GM18520 (cell line): ENCODE measurements around the gene CFAP99.
A peak's percentile ranks its signal among the peaks of the same experiment; 100 is the strongest.

Experiments used
- ATAC-seq: cut with Tn5 transposase; IDR thresholded peaks from one replicate; pipeline ENCODE4 v1.9.1; 2021; ENCODE audit not compliant: unreplicated experiment

CFAP99 gene

DNA sequence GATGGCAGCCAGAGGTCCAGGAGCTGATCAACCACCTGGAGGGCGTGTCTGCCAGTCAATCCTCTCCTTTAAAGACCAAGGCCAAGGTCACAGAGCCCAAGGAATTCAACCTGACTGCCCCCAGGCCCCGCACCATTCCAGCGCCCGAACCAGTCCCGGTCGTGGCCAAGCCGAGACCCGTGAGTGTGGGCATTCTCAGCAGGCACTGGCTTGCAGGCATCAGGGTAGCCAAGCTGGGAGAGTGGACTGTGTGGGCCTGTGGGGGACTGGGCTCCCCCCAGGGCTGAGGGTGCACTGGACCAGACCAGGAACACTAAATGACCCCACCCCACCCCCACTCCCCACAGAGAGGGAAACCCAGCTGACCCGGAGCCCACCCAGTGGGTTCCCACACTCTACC lies 26.4 kb downstream of the CFAP99 start:
- no peak for ATAC-seq

DNA sequence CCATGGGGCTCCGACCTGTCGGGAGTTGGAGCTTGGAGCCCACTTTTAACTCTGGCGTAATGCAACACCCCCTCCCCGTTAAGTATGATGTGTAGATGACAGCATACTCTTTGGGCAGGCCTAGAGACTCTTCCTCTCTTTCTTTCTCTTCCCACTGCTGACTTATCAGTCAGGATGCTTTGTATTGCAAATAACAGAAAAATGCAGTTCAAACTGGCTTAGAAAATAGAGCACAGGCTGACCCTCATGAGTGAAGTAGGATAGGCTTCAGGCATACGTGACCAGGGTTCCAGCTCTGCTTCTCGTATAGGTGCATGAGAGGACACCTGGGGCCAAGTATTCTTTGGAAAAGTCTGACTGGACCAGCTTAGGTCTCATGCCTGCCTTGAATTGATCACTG lies 26.8 kb downstream of the CFAP99 start:
- ATAC-seq: no peak

DNA sequence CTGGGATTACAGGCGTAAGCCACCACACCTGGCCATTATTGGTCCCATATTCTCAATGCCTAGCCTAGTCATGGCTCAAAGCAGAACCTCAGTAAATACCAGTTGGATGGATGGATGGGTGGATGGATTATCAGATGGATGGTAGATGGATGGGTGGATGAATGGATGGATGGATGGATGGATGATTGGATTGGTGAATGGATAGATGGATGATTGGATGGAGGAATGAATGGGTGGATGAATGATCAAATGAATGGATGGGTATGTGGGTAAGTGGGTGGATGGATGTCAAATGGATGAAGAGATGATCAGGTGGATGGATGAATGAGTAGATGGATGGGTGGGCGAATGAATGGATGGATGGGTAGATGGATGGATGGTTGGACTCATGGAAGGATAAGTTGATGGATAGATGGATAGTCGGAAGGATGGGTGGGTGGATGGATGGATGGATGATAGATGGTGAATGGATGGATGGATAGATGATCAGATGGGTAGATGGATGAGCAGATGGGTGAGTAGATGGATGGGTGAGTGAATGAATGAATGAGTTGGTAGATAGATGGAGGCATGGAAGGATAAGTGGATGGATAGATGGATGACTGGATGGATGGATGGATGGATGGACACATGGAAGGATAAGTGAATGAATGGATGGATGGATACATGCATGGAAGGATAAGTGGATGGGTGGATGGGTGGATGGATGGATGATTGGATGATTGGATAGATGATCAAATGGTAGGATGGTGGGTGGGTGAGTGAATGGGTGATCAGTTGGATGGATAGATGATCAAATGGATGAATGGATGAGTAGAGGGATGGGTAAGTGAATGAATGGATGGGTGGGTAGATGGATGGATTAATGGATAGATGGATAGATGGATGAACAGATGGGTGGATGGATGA lies 28.2 kb downstream of the CFAP99 start:
- ATAC-seq: no peak

DNA sequence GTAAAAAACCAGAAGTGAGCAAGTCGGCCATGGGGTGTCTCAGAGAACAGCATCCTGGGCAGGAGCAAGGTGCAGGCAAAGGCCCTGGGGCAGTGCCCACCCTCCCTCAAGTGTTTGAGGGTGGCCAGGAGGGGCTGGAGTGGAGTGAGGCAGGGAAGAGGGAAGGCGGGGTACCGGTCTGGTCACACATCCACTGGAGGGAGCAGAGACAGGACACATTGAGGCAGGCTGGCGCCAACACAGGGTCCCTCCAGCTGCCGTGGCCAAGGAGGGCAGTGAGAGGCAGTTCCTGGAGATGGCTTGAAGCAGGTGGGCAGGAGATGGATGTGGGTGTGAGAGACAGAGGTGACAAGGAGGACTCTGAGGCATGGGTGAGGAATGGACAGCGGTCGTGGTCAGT lies 29.8 kb downstream of the CFAP99 start:
- no peak for ATAC-seq

DNA sequence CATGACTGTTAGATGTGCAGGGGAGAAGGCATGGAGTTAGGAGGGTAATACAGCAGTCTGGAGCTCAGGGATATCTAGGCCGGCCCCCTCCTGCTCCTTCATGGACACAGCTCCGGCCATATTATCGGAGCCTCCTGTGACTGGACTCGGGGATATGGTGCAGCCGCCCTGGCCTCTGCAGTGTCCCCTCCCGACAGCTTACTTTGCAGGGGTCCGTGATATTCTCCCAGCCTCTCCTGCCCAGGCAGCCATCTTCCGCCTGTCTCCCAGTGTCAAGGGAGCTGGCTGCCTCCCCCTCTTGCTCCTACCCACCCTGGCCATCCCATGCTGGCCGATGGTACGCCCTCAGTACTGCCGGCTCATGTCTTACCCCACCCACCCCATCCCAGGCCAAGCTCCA lies 30.3 kb downstream of the CFAP99 start:
- ATAC-seq: no peak

DNA sequence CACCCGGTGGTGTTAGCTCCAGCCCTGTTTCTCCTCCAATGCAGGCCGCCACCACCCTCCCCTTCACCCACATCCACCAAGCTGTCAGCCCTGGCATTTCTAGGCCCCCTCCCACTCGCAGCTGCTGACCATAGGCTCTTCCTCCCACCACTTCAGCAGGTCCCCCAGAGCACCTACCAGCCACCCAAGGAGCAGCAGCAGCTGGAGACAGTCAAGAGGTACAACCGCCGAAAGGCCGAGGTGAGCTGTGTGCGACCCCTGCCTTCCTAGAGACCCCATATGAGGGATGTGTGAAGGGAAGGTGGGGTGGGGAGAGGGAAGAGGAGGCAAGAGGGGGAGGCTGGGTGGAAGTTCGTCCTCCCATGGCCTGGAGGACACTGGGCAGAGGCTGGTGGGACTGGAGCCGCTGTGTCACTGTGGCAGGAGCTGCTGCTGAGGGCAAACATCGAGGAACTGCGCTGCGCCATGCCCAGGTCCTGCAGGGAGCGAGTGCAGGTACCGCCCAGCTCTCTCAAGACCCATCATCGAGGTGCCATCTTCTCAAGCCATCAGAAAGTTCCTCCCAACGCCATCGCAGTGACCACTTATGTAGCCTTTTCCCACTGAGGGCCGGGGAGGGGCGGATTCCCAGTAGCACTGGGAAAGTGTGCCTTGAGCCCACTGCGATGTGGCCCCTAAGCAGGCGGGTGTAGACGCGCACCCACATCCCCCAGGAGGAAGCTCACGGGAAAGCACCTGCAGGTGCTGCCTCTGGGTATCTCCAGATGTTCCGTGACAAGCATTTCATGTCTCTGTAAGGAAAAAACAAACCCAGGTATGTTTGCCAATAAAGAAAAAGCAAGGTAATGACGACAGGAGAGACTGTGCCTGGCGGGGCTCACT lies 31.0 kb downstream of the CFAP99 start:
- ATAC-seq: no peak

DNA sequence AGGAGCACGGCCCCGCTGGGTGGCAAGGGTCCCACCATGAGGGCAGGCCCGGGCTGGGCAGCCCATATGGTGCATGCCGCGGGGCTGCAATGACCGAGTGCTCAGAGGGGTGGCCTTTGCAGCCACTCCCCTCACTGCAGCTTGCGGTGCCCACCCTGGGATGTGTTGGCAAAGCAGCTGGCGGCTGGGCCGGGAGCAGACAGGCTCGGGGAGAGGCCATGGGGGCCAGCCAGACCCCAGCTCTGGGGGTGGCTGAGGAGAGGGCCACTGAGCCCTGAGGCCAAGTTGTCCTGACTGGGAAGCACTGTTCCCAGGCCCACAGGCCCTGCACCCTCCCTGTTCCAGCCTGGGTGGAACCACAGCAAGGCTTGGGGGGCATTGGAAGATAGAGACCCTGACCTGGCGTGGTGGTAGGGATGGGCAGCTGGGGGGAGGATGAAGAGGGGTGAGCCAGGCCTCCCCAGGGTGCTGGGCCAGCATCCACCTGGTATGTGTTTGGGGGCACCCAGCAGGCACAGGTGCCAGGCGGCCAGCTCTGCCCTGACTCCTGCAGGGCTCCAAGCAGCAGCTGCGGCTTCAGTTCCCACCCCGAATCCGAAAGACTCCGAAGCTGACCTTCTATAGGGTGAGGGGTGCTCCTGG lies 31.8 kb downstream of the CFAP99 start:
- no peak for ATAC-seq

DNA sequence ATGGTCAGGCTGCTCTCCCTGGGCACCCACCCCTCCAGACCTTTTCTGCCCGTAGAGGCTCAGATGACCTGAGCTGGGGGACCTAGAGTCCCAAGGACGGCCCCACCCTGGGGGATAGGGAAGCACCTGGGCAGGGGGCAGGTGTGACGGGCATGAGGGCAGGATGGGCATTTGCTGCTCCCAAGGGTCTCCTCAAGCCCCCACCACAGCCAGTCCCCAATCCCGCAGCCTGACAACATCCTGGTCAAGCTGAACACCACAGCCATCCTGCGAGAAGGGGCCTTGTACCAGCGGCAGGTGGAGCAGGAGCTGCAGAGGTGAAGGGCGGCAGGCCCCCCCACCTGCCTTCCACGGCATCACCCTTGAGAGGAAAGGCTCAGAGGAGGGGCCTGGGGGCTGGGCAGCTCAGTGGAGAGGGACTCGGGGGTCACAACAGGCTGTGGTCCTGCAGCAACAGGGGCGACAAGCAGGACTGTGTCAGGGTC lies 32.3 kb downstream of the CFAP99 start:
- ATAC-seq: no peak

DNA sequence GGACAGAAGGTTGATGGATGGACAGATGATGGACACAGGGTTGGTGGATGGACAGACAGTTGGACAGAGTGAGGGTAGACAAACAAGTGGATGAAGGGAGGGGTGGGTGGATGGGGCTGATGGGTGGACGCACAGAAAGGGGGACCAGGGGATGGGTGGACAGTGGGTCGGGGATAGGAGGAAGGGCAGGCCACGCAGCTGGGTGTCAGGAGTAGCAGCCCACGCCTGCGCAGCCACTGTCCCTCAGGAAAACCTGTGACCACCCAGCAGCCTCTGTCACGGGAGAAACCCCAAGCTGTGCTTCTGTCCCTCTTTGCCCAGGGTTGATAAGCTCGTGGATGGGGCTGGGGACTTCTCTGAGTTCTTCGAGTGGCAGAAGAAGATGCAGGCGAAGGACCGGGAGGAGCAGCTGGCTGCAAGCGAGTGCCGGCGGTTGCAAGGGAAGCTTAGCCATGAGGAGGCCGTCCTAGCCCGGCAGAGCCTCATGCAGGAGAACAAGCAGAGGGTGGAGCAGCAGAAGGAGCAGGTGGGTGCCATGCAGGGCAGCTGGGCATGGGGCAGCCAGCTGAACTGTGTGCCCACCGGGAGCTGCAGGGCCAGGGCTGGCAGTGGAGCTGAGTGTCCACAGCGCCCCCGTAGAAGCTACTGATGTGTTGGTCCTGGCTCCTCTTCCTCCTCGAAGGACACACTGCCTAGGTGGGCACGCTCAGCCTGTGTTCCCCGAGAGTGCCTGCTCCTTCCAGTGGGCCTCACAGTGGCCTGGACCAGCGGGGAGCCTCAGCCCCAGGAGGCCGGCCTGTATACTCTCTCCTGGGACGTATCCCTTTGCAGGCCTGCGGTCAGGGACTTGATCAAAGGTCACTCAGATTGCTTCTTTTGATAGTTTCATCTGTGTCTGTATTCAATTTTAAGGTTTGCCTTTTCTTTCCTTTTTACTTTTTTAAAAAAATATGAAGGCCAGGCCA lies 33.3 kb downstream of the CFAP99 start:
- no peak for ATAC-seq

DNA sequence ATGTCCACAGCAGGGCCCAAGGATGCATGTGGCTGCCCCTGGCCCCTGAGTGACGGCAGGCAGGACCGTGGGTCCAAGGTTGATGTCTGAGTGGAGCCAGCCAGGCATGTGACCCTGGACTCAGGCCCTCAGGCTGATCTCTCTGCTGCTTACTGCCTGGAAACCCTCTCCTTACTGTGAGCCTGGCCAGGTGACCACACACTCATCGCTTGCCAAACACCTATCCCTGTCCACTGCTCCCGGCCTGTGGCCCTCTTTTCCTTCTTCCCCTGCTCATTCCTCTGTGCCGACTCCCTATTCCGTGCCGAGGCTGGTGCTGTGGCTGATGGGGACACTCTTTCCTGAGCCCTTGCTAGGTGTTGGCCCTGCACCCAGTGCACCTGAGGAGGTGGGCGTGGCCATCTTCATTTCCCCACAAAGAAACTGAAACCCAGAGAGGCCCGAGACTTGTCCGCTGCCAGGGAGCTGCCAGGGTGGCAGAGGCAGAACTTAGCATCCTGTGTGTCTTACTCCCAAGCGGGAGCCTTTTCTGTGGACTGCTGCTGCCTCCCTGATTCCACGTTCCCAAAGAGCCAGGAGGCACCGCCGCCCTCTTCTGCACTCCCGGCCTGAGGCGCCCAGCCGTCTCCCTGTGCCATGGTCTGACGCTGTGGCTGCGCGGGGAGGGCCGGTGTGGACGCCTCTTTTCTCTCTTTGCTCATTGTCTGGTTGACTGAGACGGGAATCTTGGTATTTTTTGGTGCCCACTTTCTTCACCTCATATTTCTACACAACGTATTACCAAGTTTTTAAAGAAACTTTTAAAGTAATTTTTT lies 38.9 kb downstream of the CFAP99 start:
- ATAC-seq: no peak

DNA sequence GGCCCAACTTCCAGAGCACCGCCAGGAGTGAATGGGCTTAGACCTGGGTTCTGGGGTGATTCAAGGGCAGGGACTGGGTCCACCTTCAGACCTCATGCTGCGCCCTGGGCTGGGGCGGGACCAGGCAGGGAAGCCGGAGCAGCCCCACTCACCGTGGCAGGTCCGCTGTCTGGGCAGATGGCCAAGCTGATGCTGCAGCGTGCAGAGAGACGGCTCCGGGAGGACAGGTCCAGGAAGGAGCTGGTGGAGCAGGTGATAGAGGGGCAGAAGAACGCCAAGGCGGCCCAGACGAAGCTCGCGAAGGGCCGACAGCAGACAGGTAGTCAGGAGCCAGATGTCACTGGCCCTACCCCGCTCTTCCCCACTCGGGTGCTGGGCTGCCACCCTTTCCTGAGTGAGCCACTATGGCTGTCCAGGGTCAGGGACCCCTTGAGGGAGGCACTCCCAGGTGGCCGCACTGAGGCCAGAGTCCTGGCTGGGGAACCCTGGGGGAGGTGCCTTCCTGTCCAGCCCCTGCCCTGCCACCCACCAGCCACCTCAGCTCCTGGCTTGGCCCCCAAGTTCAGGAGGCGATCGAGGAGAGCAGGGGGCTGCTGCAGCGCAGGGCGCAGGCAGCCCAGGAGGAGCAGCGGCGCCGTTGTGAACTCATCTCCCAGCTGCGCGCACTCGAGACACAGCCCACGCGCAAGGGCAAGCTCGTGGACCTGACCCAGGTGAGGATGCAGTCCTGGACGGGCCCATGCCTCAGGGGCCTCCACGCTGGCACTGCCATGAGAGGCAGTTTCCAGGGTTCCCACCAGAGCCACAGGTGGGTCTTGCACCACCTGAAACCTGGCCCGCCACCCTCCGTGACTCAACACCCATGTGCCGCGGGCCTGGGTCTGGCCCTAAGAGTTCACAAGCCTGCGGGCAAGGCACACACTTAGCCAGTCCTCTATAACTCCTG lies 40.1 kb downstream of the CFAP99 start:
- ATAC-seq: no peak

DNA sequence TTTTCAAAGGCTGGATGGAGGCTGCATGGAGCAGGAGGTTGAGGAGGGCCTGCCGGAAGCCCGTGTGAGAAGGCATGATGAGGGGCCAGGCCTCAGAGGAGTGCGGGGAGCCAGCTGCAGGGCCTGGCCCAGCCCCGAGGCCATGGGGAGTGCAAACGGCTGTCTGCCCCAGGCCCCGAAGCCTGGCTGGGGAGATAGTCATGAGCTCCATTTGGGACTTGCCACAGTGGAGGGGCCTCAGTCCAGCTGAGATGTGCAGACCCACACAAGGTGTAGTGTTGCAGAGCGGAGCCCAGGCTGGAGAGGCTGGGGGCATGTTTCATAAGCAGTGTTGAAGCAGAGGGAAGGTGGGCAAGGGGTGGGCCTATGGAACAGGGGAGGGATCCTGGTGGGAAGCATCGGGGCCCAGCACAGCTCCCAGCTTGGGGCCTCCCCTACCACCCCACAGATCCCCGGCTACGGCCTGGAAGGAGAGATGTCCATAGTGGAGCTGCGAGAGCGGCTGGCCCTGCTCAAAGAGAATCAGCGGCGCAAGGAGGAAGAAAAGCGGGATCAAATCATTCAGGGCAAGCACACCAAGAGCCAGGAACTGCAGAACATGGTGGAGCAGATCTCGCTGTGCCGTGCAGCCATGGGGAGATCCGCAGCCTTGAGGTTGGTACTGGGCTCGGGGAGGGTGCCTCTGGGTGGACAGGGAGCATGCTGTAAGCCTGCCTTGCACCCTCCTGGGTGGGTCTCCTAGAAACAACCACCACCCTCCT lies 41.0 kb downstream of the CFAP99 start:
- ATAC-seq: no peak

DNA sequence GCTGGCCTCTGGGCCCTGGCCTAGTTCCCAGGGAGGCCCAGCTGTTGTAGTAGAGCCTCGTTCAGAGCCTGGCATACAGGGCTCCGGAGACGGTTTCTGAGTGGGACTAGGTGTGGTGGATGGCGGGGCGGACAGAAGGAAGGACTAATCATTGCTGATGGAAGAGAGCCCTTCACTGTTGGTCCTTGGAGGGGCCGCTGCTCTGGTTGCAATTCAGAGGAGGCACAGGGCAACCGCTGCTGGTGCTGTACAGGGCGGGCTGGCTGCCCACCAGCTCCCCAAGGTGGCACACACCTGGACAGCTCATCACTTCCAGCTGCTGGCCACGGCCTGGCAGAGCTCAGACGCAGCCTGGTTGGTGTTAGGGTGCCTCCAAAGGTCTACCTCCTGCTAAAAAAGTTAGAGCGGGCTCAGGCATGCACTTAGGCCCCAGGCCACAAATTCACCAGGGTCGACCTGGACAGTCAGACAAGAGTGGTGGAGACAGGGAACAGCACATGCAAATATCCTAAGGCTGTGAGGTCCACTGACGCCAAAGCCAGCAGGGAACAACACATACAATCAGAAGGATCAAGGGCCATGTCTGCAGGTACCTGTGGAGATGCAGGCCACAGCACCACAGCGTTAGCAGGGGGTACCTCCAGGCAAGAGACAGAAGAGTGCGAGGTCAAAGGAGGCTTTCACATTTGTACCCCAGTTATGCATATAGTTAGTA lies 42.6 kb downstream of the CFAP99 start:
- ATAC-seq: no peak

DNA sequence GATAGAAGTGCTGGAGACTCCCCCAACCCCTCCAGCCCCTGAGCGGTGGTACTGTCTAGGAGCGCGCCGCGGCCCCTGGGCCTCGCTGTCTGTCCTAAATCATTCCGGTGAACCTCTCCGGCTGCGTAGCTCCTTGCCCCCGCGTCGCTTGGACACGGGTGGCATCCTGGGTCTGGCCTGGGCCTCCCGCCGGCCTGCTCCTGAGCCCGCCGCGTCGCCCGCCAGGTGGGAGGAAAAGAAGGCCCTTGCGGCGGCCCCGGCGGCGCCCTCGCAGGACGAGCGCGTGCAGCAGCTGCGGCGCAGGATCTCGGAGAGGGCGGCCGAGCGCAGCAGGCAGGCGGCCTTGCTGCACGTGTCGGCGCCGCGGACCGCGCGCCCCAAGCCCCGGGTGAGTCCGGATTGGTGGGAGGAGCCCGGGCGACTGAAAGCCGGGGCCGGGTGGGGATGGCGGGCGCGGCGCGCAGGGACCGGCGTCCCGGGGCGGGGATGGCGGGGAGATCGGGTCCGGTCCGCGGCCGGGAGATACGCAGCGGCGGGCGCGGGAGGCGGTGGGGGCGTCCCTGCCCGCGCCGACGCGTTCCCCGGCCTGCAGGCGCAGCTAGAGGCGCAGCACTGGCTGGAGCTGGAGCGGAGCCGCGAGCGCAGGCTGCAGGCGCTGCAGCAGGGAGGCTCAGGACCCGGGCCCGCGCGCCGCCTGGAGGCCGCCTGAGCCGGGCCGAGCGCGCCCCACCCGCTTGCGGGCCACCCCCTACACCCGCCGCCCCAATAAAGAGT lies 43.6 kb downstream of the CFAP99 start:
- peak; percentile 62 for ATAC-seq

DNA sequence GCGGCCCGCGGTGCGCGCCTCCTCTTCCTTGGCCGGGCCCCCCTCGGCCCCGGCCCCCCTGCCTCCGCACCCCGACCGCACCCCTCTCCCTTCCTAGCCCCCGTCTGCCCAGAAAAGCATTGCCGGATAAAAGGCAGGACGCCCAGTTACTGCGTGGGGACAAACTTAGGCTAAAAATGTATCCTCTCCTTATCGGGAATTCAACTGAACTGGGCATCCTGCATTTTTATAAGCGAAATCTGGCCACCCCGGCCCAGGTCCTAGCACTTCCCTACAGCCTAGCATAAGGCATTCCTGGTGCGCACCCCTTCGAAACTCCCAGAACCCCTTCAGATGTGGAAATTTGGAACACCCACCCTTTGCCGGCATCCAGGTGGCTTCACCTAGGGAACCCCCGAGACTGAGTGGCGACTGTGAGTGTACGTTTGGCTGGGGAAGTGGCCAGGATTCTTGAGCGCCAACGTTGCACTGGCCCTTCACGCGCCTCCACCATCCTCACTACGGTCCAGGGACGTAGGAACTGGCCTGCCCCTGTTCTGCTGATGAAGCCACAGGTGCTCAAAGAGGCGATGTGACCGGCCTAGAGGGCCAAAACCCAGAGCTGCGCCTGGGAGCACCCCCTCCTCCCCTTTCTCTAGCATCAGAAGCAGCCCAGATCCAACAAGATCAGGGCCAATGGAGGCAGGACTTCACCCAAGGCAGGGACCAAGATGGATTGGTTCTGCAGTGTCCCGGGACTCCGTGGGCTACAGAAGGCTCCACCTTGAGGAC lies 44.4 kb downstream of the CFAP99 start:
- no peak for ATAC-seq
